ENCODE data around the gene NPR2. TPM values are rescaled to one million over a fixed set of nuclear protein-coding genes. Genes with fewer than 3 reads are reported as not detected.

Gene NPR2
- total and polyA plus RNA-seq, 2 of the 13 experiments (the other 11 are each of a cell fraction or from before 2014, with no cell fraction given) = 7.4 to 9.4 TPM

- 2% methylated on average over 29 of the region's 69 CpGs for WGBS (ENCODE audit: low lambda C conversion rate)
- Histone ChIP-seq H3K4me1 (ENCODE audit: insufficient read depth, low read length) (peaks cover 42% of the 10 kb centered on the region), H2AFZ (ENCODE audit: low read length) (no peak within 1 kb of the TSS), H3K9ac (ENCODE audit: insufficient read depth, low read depth, low read length) (peak within 1 kb of the TSS; percentile 94), H3K36me3 (replicated peaks in 1 of 2; ENCODE audit: control insufficient read depth in 1 of 2, insufficient read depth in 2 of 2, low read length in 2 of 2) (peaks cover 16 to 39% of the 10 kb centered on the region in 2 experiments), H3K9me3 (ENCODE audit: low read length) (no peaks in the 10 kb centered on the region), H4K20me1 (ENCODE audit: insufficient read depth, low read length) (peaks cover 39% of the 10 kb centered on the region), H3K4me3 (replicated peaks in 1 of 3; ENCODE audit: insufficient read depth in 1 of 3, low read depth in 2 of 3, low read length in 3 of 3) (peak within 1 kb of the TSS; percentile 95 to 99 (median 98)), H3K4me2 (ENCODE audit: low read depth, low read length) (peak within 1 kb of the TSS; percentile 94), H3K27ac (ENCODE audit: extremely low read length, insufficient read depth, low read length) (peak within 1 kb of the TSS; percentile 89), H3K79me2 (ENCODE audit: insufficient read depth, low read length) (peaks cover 46% of the 10 kb centered on the region), H3K27me3 (ENCODE audit: control insufficient read depth in 1 of 2, insufficient read depth in 2 of 2, low read length in 2 of 2) (no peaks in the 10 kb centered on the region; a peak in 2 of 5 replicates)
- ChIA-PET POLR2A (interaction anchor here (1.0 to 5.8 kb wide), 17 partner anchors 8 to 103 kb away, joined by 3 to 102 read pairs (median 9); partner anchors contain the start of genes ARHGEF39, CCDC107, CREB3 and HINT2), CTCF (ENCODE audit: low intra/inter-chr PET ratio, low total read pairs) (no interaction called here)
- peak; percentile 77 for DNase-seq (ENCODE audit: low spot score)
- intact Hi-C loops (cut with micrococcal nuclease; ENCODE audit: unreplicated experiment) = loop anchor here (1.0 to 2.0 kb wide), 2 partner anchors 16 to 91 kb away; partner anchors contain the start of genes CCDC107, CREB3, RMRP and TLN1
- no TSS peak for BruUV-seq (replicated peaks)
- no peak for FAIRE-seq
- ATAC-seq = peak; percentile 90
- in situ Hi-C loops (cut with HindIII; ENCODE audit: extremely low pct_ligation_motif_present, low pct_unique_long_range_greater_than_20kb) = no loop called here
- TF ChIP-seq PAX8 (CRISPR knock-in tag; IDR thresholded peaks at IDR 0.05; ENCODE audit: borderline replicate concordance) = peak; percentile 5; the same call in 1 of the 2 replicates
- TF ChIP-seq PHF20 (CRISPR knock-in tag; IDR thresholded peaks at IDR 0.05) = peak; percentile 75
- TF ChIP-seq PBX2 (CRISPR knock-in tag; IDR thresholded peaks at IDR 0.05) = no peak
- no peak for TF ChIP-seq NFRKB (IDR thresholded peaks at IDR 0.05)
- TF ChIP-seq ESRRA (CRISPR knock-in tag; IDR thresholded peaks at IDR 0.05; ENCODE audit: low read depth) = peak; percentile 93
- TF ChIP-seq HNF1B (CRISPR knock-in tag; IDR thresholded peaks at IDR 0.05) = peak; percentile 45; the same call in 1 of the 2 replicates
- TF ChIP-seq THAP11 (CRISPR knock-in tag; IDR thresholded peaks at IDR 0.05) = peak; percentile 92
- TF ChIP-seq GATAD2A (CRISPR knock-in tag; IDR thresholded peaks at IDR 0.05) = 0 out of 2 replicates have a peak, but pooled peaks have one; percentile 5
- TF ChIP-seq SP140L (CRISPR knock-in tag; IDR thresholded peaks at IDR 0.05; ENCODE audit: borderline replicate concordance) = no peak
- TF ChIP-seq TBX2 (CRISPR knock-in tag; IDR thresholded peaks at IDR 0.05; ENCODE audit: borderline replicate concordance) = peak; percentile 30; the same call in 1 of the 2 replicates
- TF ChIP-seq ZBTB33 (CRISPR knock-in tag; IDR thresholded peaks at IDR 0.05) = 0 out of 2 replicates have a peak, but pooled peaks have one; percentile 20
- no peak for TF ChIP-seq TIGD3 (CRISPR knock-in tag; IDR thresholded peaks at IDR 0.05; ENCODE audit: borderline replicate concordance)
- TF ChIP-seq ZGPAT (CRISPR knock-in tag; IDR thresholded peaks at IDR 0.05) = peak; percentile 73; the same call in 1 of the 2 replicates
- 0 out of 2 replicates have a peak, but pooled peaks have one; percentile 15 for TF ChIP-seq NR2F2 (IDR thresholded peaks at IDR 0.05; ENCODE audit: borderline replicate concordance, low read depth)
- TF ChIP-seq ETV5 (CRISPR knock-in tag; IDR thresholded peaks at IDR 0.05; ENCODE audit: borderline replicate concordance) = peak; percentile 93
- peak; percentile 57; the same call in 1 of the 2 replicates for TF ChIP-seq HOXA3 (CRISPR knock-in tag; IDR thresholded peaks at IDR 0.05)
- peak; percentile 59 to 68 for TF ChIP-seq POLR2A (IDR thresholded peaks at IDR 0.05; ENCODE audit: insufficient read depth in 1 of 2, low read depth in 2 of 2, low read length in 2 of 2)
Measured at GRCh38 chr9:35748858-35749514, 42.4 kb upstream of the NPR2 start, which contains the start of the genes GBA2 and RGP1. TSS of gene GBA2 (minus strand) at chr9:35749228. CDS start at chr9:35748704, 524 bp downstream. TSS of gene RGP1 (plus strand) at chr9:35749287. CDS start at chr9:35749756, 469 bp downstream.
